ENCODE measurements around the gene MACROD2. TPM values are rescaled to one million over a fixed set of nuclear protein-coding genes. Genes with fewer than 3 reads are reported as not detected.

Gene MACROD2
- total and polyA plus RNA-seq, 4 donors: 13.0 to 67.1 (median 20.7) TPM

DNA sequence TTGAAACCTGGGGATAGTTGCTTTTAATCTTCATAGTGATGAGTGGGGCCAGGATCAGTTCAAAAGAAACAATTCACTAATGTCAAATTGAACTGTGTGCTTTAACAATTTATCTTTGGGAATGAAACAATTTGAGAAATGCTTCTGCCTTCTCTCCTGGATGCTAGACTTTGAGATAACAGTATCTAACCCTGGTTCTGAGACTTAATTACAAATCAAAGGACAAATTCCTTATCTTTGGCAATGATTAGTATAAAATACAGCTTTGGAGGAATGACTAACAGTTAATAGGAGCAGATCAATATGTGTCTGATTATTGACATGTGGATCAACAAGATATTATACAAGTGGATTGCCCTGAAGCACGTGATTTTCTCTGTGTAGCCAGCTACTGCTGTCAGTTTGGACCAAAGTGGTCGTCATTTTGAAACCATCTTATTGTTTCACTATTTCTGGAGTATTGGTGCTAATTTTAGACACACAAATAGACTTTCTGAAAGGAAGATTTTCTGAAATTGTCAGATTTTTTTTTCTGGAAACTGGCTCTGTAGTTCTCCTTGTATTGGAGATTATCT is 348.3 kb downstream of the MACROD2 start:
- no peak for ATAC-seq (ENCODE audit: insufficient read depth, low FRiP score)
- TF ChIP-seq CTCF (IDR thresholded peaks at IDR 0.05; ENCODE audit: control extremely low read depth, extremely low read depth): no peak
- WGBS, 2 donors: 81 to 88% methylated on average over 2 of the region's 2 CpGs

GRCh38 chr20:14344746-14345145 is 349.4 kb downstream of the MACROD2 start:
- ATAC-seq (ENCODE audit: insufficient read depth, low FRiP score): no peak
- Histone ChIP-seq H3K27ac (ENCODE audit: low read depth in 1 of 2, low read length in 1 of 2) (no peak overlapping the region), H3K4me3 (no peak overlapping the region), H3K36me3 (ENCODE audit: control insufficient read depth in 4 of 4, insufficient read depth in 4 of 4, low read length in 4 of 4) (no peaks in the 10 kb centered on the region), H3K4me1 (ENCODE audit: control insufficient read depth in 5 of 5, insufficient read depth in 5 of 5, low read length in 5 of 5) (peaks cover 0 to 2% (median 0%) of the 10 kb centered on the region in 5 donors), H3K9me3 (ENCODE audit: control insufficient read depth in 4 of 4, insufficient read depth in 3 of 4, low read length in 3 of 4) (no peaks in the 10 kb centered on the region), H3K9ac (ENCODE audit: insufficient read depth in 1 of 2, low read length in 2 of 2) (no peak overlapping the region), H3K27me3 (ENCODE audit: control insufficient read depth in 3 of 3, insufficient read depth in 3 of 3, low read length in 2 of 3) (no peaks in the 10 kb centered on the region)
- TF ChIP-seq CTCF (IDR thresholded peaks at IDR 0.05; ENCODE audit: control extremely low read depth, extremely low read depth): no peak
- 54 to 69% methylated on average over 1 of the region's 1 CpG for WGBS, 2 donors
- no peak for DNase-seq

More for the DNA sequence above, 348.3 kb downstream of the MACROD2 start:
- Histone ChIP-seq H3K9me3 (ENCODE audit: control insufficient read depth in 4 of 4, insufficient read depth in 3 of 4, low read length in 3 of 4) (no peaks in the 10 kb centered on the region), H3K4me1 (ENCODE audit: control insufficient read depth in 5 of 5, insufficient read depth in 5 of 5, low read length in 5 of 5) (peaks cover 0 to 2% (median 0%) of the 10 kb centered on the region in 5 donors), H3K27me3 (ENCODE audit: control insufficient read depth in 3 of 3, insufficient read depth in 3 of 3, low read length in 2 of 3) (no peaks in the 10 kb centered on the region), H3K27ac (ENCODE audit: low read depth in 1 of 2, low read length in 1 of 2) (no peak overlapping the region), H3K4me3 (no peak overlapping the region), H3K36me3 (ENCODE audit: control insufficient read depth in 4 of 4, insufficient read depth in 4 of 4, low read length in 4 of 4) (no peaks in the 10 kb centered on the region), H3K9ac (ENCODE audit: insufficient read depth in 1 of 2, low read length in 2 of 2) (no peak overlapping the region)
- no peak for DNase-seq

GRCh38 chr20:14355791-14356190 is 360.5 kb downstream of the MACROD2 start:
- H3K36me3 ChIP-seq (ENCODE audit: control insufficient read depth in 4 of 4, insufficient read depth in 4 of 4, low read length in 4 of 4): no peaks in the 10 kb centered on the region
- 41 to 59% methylated on average over 1 of the region's 1 CpG for WGBS, 2 donors

More at GRCh38 chr20:14355791-14356190, 360.5 kb downstream of the MACROD2 start:
- ATAC-seq (ENCODE audit: insufficient read depth, low FRiP score) (no peak), DNase-seq (no peak)
- H3K27me3 ChIP-seq (ENCODE audit: control insufficient read depth in 3 of 3, insufficient read depth in 3 of 3, low read length in 2 of 3): no peaks in the 10 kb centered on the region
- H3K4me3 ChIP-seq: no peak overlapping the region
- no peaks in the 10 kb centered on the region for H3K4me1 ChIP-seq (ENCODE audit: control insufficient read depth in 5 of 5, insufficient read depth in 5 of 5, low read length in 5 of 5)
- TF ChIP-seq CTCF (IDR thresholded peaks at IDR 0.05; ENCODE audit: control extremely low read depth, extremely low read depth): no peak
- H3K27ac ChIP-seq (ENCODE audit: low read depth in 1 of 2, low read length in 1 of 2): no peak overlapping the region
- no peak overlapping the region for H3K9ac ChIP-seq (ENCODE audit: insufficient read depth in 1 of 2, low read length in 2 of 2)
- no peaks in the 10 kb centered on the region for H3K9me3 ChIP-seq (ENCODE audit: control insufficient read depth in 4 of 4, insufficient read depth in 3 of 4, low read length in 3 of 4)

All from lung (tissue), 12 donors.